ENCODE data around the gene KLHL21. TPM values are rescaled to one million over a fixed set of nuclear protein-coding genes. Genes with fewer than 3 reads are reported as not detected.
A peak's percentile ranks its signal among the peaks of the same experiment; 100 is the strongest.
"Not testable (repeated sequence)": the region's sequence is repeated elsewhere in the genome, so short reads cannot be mapped to it uniquely, and the experiment has no call there.

Gene KLHL21, protein sequence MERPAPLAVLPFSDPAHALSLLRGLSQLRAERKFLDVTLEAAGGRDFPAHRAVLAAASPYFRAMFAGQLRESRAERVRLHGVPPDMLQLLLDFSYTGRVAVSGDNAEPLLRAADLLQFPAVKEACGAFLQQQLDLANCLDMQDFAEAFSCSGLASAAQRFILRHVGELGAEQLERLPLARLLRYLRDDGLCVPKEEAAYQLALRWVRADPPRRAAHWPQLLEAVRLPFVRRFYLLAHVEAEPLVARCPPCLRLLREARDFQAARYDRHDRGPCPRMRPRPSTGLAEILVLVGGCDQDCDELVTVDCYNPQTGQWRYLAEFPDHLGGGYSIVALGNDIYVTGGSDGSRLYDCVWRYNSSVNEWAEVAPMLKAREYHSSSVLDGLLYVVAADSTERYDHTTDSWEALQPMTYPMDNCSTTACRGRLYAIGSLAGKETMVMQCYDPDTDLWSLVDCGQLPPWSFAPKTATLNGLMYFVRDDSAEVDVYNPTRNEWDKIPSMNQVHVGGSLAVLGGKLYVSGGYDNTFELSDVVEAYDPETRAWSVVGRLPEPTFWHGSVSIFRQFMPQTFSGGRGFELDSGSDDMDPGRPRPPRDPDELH
- 10 to 100 TPM in 6 of 8 experiments, 1 to 10 TPM in 2; 7.0 to 38.3 (median 12.6) TPM for total RNA-seq

DNA sequence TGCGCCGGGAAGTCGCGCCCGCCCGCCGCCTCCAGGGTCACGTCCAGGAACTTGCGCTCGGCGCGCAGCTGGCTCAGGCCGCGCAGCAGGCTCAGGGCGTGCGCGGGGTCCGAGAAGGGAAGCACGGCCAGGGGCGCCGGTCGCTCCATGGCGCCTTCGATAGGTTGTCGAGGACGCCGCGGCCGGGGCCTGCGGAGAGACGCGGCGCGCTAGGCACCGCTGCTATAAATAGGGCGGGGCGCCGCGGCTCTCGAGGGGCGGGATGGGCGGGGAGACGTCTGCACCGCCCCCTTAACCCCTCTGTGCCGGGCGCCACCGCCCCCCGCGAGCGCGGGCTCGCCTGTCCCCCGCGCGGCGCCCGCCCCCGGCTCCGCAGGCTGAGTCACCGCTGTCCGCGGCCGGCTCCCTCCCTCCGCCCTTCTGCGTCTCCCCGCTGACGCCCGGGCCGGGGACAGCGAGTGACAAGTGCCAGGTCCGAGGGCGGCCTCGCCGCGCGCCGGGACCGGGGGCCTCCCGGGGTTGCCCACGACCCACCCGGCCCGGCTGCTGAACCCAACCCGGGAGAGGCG, at the start of gene KLHL21:
Gene KLHL21 (minus strand): TSS at position 201 of the 569 bp plus-strand sequence. CDS start 52 bp downstream, at position 149.
- in situ Hi-C loops (cut with MboI; ENCODE audit: low pct_unique_long_range_greater_than_20kb in 2 of 9, low sequenced_read_pairs in 9 of 9, unreplicated experiment in 9 of 9), result no loop called here
- 0% methylated on average over 13 of the region's 84 CpGs; no CpG with 5 or more reads in 9 of the 10 experiments for WGBS, 10 experiments
- Histone ChIP-seq H3K27ac (peak within 1 kb of the TSS; percentile 66 to 88), H3K4me1 (replicated peaks in 1 of 2) (peaks cover 22 to 31% of the 10 kb centered on the region in 2 donors), H3K4me3 (peak within 1 kb of the TSS; percentile 49 to 64 (median 59))
- peak; percentile 52 to 82 (median 72) for ATAC-seq (replicated peaks in 6 of 8)

DNA sequence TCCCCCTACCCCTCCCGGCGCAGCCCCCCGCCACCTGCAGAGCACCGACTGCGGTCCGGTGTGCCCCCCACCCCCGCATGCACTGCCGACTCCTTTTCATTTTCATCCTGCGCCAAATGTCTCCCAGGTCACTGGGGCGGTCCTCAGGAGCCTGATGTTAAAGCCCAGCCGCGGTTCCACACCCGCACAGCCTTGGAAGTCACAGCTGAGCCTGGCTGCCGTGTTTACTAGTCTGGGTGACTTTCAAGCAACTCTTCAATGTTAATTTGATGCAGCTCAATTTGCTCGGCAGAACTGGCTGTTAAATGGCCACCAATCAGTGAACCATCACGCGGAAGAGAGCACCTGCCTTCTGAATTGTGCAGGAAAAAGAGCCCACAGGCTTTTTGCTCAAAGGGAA, 49.2 kb upstream of the KLHL21 start:
- Histone ChIP-seq H3K27ac (peak overlapping the region; percentile 29 to 56), H3K4me3 (no peak overlapping the region), H3K4me1 (replicated peaks in 1 of 2) (peaks cover 15% of the 10 kb centered on the region in 2 donors)
- in situ Hi-C loops (cut with MboI; ENCODE audit: low pct_unique_long_range_greater_than_20kb in 2 of 9, low sequenced_read_pairs in 9 of 9, unreplicated experiment in 9 of 9), result no loop called here
- peak in 5 of 8 experiments; percentile 36 to 61 (median 58) for ATAC-seq (replicated peaks in 6 of 8)
- WGBS, 10 experiments, result 53 to 90% (median 69%) methylated on average over 2 to 8 of the region's 17 CpGs

DNA sequence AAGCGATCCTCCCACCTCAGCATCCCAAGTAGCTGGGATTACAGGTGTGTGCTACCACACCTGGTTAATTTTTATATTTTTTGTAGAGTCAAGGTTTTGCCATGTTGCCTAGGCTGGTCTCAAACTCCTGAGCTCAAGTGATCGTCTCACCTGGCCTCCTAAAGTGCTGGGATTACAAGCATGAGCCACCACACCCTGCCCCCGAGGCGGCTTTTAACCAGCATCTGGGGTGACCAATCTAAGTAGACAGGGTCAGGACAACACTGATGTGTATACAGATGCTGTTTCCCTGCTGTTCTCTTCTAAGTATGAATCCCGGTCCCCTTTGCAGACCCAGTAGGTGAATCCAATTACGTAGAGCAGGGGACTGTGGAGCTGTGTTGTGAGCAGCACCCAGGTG, 45.9 kb upstream of the KLHL21 start:
- in situ Hi-C loops (cut with MboI; ENCODE audit: low pct_unique_long_range_greater_than_20kb in 2 of 9, low sequenced_read_pairs in 9 of 9, unreplicated experiment in 9 of 9), result no loop called here
- no peak for ATAC-seq (replicated peaks in 6 of 8)
- WGBS, 10 experiments, result 65 to 100% (median 87%) methylated on average over 1 to 6 of the region's 6 CpGs; no CpG with 5 or more reads in 5 of the 10 experiments

DNA sequence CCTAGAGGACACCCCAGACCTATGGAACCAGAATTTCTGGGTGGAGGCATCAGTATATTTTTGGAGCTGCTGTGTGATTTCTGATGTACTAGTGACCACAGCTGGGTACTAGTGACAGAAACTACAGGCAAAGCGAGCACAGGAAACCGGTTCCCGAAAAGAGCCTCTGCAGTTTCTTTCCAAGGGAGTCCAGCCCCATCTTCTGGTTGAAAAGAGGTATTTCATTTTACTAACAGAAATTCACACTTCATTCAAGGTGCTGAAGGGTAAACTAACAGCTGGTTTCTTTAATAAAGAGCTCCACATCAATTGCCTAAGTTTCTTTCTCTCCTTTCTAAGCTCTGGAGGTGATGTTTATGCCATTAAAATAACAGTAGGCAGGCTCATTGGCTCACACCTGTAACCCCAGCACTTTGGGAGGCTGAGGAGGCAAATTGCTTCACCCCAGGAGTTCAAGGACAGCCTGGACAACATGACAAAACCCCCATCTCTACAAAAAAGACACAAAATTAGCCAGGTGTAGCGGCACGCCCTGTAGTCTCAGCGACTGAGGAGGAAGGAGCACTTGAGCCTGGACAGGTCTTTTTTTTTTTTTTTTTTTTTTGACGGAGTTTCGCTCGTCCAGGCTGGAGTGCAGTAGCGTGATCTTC, 44.0 kb upstream of the KLHL21 start:
- WGBS, 10 experiments, result 33 to 76% (median 64%) methylated on average over 1 to 8 of the region's 10 CpGs; no CpG with 5 or more reads in 1 of the 10 experiments
- peak; percentile 35 to 68 (median 52) for ATAC-seq (replicated peaks in 6 of 8)
- in situ Hi-C loops (cut with MboI; ENCODE audit: low pct_unique_long_range_greater_than_20kb in 2 of 9, low sequenced_read_pairs in 9 of 9, unreplicated experiment in 9 of 9), result no loop called here
- Histone ChIP-seq H3K27ac (no peak overlapping the region), H3K4me1 (replicated peaks in 1 of 2) (peaks cover 3 to 6% of the 10 kb centered on the region in 2 donors), H3K4me3 (no peak overlapping the region)

More for the DNA sequence above, 45.9 kb upstream of the KLHL21 start:
- Histone ChIP-seq H3K4me3 (no peak overlapping the region), H3K27ac (no peak overlapping the region), H3K4me1 (replicated peaks in 1 of 2) (peaks cover 15% of the 10 kb centered on the region in 2 donors)

DNA sequence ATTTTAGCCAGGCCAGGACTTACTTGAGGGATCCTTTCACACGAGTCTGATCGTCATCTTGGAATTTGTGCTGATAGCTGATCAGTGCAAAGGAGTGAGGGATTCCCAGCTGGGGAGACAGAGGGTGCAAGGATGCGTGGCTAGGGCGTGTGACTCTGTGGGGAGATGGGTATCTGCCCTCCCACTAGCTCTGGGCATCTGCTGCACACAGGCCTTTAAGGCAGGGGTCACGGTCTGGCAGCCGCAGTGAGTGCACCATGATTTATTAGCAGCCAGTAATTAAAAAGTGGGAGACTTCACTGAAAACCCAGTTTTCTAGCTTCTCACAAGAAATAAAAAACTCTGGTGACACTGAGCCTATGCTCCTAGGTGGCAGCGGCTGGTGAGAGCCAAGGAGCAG, 42.3 kb upstream of the KLHL21 start:
- ATAC-seq (replicated peaks in 6 of 8), result no peak
- no peak overlapping the region for H3K27ac ChIP-seq
- no peaks in the 10 kb centered on the region for H3K4me1 ChIP-seq (replicated peaks in 1 of 2)
- in situ Hi-C loops (cut with MboI; ENCODE audit: low pct_unique_long_range_greater_than_20kb in 2 of 9, low sequenced_read_pairs in 9 of 9, unreplicated experiment in 9 of 9), result no loop called here
- H3K4me3 ChIP-seq, result no peak overlapping the region
- 83 to 98% (median 95%) methylated on average over 1 to 7 of the region's 7 CpGs; no CpG with 5 or more reads in 5 of the 10 experiments for WGBS, 10 experiments

DNA sequence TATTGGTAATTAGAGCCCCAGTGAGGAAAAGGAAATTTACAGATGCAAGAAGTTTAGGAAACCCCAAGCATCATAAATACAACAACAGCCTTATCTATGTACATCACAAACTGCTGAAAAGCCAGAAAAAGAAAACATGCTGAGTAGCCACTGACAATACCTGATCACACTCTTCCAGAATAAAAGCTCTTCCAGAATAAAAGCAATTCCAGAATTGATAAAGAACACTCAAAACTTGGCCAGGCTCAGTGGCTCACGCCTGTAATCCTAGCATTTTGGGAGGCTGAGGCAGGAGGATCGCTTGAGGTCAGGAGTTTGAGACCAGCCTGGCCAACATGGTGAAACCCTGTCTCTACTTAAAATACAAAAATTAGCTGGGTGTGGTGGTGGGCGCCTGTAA, 38.2 kb upstream of the KLHL21 start:
- H3K4me1 ChIP-seq (replicated peaks in 1 of 2); in situ Hi-C loops (cut with MboI; ENCODE audit: low pct_unique_long_range_greater_than_20kb in 2 of 9, low sequenced_read_pairs in 9 of 9, unreplicated experiment in 9 of 9); H3K27ac ChIP-seq; H3K4me3 ChIP-seq; ATAC-seq (replicated peaks in 6 of 8): not testable (repeated sequence)
- WGBS, 10 experiments, result 67 to 100% (median 93%) methylated on average over 1 to 3 of the region's 3 CpGs; no CpG with 5 or more reads in 1 of the 10 experiments

DNA sequence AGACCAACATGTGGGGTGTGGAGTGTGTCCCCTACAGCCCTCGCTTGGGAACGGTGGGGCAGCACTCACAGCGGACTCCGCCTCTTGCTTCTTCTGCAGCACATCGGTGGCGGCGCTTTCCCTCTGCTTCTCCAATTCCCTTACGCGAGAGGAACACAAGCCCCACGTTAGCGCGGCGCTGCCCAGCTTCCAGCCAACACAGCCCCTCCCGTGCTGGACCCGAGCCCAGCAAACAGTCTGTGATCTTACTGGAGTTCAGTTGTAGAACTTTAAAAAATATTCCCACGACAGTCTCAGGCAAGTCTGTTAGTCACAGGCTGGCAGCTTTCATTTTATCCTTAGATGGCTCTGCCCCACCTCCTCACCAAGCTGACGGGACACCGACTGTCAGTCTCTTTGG, 35.6 kb upstream of the KLHL21 start:
- 30 to 100% (median 88%) methylated on average over 1 to 16 of the region's 18 CpGs; no CpG with 5 or more reads in 3 of the 10 experiments for WGBS, 10 experiments
- no peak overlapping the region for H3K4me3 ChIP-seq
- ATAC-seq (replicated peaks in 6 of 8), result peak in 2 of 8 experiments; percentile 52 to 72
- no peak overlapping the region for H3K27ac ChIP-seq
- in situ Hi-C loops (cut with MboI; ENCODE audit: low pct_unique_long_range_greater_than_20kb in 2 of 9, low sequenced_read_pairs in 9 of 9, unreplicated experiment in 9 of 9), result no loop called here
- H3K4me1 ChIP-seq (replicated peaks in 1 of 2), result no peaks in the 10 kb centered on the region

DNA sequence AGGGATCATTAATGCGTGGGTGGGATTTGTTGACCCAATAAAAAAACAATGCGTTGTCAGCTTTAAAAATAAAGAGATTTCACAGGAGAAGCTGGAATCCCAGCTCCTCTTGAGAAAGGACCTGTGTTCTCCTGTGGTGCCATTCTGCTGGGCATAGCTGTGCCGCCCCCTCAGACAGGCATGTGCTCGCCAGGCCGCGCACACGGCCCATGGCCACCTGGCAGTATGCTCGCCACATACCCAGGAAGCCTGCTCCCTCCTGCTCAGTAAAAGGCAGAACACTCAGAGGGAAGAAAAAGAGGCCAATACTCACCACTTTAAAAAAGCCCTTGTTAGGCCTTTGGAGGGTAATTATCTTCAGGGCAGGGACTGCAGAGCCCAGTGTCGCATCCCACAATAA, 35.1 kb upstream of the KLHL21 start:
- no peak for ATAC-seq (replicated peaks in 6 of 8)
- WGBS, 10 experiments, result 79 to 100% (median 97%) methylated on average over 2 to 7 of the region's 9 CpGs; no CpG with 5 or more reads in 3 of the 10 experiments
- Histone ChIP-seq H3K4me3 (no peak overlapping the region), H3K27ac (no peak overlapping the region), H3K4me1 (replicated peaks in 1 of 2) (no peaks in the 10 kb centered on the region)
- in situ Hi-C loops (cut with MboI; ENCODE audit: low pct_unique_long_range_greater_than_20kb in 2 of 9, low sequenced_read_pairs in 9 of 9, unreplicated experiment in 9 of 9), result no loop called here

DNA sequence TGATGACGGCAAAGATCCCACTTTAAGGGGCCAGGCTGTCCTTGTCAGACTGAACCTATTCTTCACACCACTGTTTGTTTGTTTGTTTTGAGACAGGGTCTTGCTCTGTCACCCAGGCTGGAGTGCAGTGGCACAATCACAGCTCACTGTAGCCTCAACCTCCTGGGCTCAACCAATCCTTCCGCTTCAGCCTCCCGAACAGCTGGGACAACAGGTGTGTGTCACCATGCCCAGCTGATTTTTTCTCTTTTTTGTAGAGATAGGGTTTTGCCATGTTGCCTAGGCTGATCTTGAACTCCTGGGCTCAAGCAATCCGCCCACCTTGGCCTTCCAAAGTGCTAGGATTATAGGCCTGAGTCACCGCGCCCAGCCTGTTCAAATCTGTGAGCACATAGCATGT, 34.1 kb upstream of the KLHL21 start:
- not testable (repeated sequence) for ATAC-seq (replicated peaks in 6 of 8)

DNA sequence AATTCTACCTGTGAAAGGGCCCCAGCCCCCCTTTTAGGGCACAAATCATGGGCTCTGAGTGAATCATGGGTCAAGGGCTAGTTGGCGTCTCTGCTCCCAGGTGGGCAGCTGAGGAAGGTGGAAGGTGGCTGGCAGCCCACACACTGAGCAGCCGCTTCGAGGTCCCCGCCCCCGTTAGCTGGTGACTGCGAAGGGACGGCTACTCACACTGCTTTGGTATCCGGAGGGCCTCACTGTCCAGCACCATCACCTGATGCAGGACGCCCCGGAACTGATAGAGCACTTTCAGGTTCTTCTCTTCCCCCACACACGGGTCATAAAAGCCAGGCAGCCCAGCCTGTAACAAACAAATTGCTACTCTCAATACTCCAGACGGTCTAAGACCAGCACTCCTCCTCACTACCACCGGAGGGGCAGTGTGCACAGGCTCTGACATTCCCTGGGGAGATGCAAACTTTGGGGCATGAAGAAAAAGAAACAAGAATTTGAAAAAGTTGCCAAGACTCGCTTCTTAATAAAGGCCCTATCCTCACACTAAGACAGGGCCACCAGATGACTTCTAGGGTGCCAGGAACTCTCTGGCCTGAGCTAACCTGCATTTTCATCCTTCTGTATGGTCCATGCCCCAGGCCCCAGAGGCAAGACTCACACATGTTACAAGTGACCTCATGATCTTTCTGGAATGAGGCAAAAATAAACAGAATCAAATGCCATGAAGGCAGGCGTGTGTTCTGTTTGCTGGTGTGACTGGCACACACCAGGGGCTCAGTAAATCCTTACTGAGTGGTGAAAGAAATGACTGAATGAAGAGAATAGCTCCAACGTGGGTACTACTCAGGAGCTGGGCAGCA, 33.5 kb upstream of the KLHL21 start:
- H3K4me1 ChIP-seq (replicated peaks in 1 of 2), result no peaks in the 10 kb centered on the region
- in situ Hi-C loops (cut with MboI; ENCODE audit: low pct_unique_long_range_greater_than_20kb in 2 of 9, low sequenced_read_pairs in 9 of 9, unreplicated experiment in 9 of 9), result no loop called here
- ATAC-seq (replicated peaks in 6 of 8), result no peak
- no peak overlapping the region for H3K27ac ChIP-seq
- 40 to 100% (median 73%) methylated on average over 1 to 11 of the region's 16 CpGs; no CpG with 5 or more reads in 4 of the 10 experiments for WGBS, 10 experiments
- H3K4me3 ChIP-seq, result no peak overlapping the region

More for the DNA sequence above, 34.1 kb upstream of the KLHL21 start:
- H3K4me3 ChIP-seq; H3K4me1 ChIP-seq (replicated peaks in 1 of 2); H3K27ac ChIP-seq; in situ Hi-C loops (cut with MboI; ENCODE audit: low pct_unique_long_range_greater_than_20kb in 2 of 9, low sequenced_read_pairs in 9 of 9, unreplicated experiment in 9 of 9): not testable (repeated sequence)
- 70 to 100% (median 99%) methylated on average over 1 to 5 of the region's 6 CpGs; no CpG with 5 or more reads in 4 of the 10 experiments for WGBS, 10 experiments

DNA sequence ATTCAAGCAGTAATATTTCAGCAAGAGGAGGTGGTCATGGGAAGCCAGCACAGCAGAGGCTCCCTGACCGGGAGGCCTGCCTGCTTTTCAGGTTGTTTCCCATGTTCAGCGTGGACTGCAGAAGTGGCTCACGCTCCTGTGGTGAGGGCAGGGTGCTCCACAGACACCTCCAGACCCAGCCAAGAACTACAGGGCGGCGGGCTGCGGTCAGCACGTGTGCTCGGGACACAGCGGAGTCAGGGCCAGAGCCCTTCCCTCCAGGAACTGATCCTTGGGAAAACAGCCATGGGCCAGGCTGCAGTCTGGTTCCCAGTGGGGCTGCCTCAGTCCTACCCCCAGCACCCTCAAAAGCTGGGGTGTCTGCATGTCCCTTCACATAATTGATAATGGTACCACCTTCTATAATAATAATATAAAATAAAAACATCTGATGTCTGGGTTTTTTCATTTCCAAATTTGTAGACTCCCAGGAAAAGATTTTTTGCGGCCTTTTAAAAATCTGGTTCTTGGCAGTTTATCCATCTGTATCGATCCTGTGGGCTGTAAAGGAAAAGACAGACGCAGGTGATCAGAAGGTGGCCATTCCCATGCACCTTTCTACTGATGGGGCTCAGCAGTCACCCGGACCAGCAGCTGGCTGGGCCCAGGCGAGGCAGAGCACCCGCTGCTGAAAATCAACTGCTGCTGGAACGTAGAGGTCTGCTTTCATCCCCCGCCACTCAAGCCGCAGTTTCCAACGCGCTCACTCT, 32.7 kb upstream of the KLHL21 start:
- WGBS, 10 experiments, result 73 to 100% (median 99%) methylated on average over 1 to 14 of the region's 20 CpGs; no CpG with 5 or more reads in 2 of the 10 experiments
- in situ Hi-C loops (cut with MboI; ENCODE audit: low pct_unique_long_range_greater_than_20kb in 2 of 9, low sequenced_read_pairs in 9 of 9, unreplicated experiment in 9 of 9), result no loop called here
- ATAC-seq (replicated peaks in 6 of 8), result peak in 2 of 8 experiments; percentile 5 to 10
- Histone ChIP-seq H3K4me1 (replicated peaks in 1 of 2) (no peaks in the 10 kb centered on the region), H3K4me3 (no peak overlapping the region), H3K27ac (no peak overlapping the region)
